Activated gamma-delta T cell (primary cell): ENCODE data around the gene RAN.
"Not testable (repeated sequence)": the region's sequence is repeated elsewhere in the genome, so short reads cannot be mapped to it uniquely, and the experiment has no call there.

Experiments
- DNase-seq: peaks from one replicate; lab custom pipeline; 2025; lab: John Stamatoyannopoulos, UW
- total RNA-seq, 2 donors: gene quantifications; one replicate each; lab custom pipeline; 2026; lab: John Stamatoyannopoulos, UW

RAN gene
- total RNA-seq, result 179 to 191 reads per million in 2 donors

GRCh38 chr12:130871286-130872178, at the start of gene RAN:
Gene RAN, plus strand, starts transcription at chr12:130872066. Its CDS starts 528 bp downstream, at chr12:130872594.
- peak; percentile 88 for DNase-seq

DNA sequence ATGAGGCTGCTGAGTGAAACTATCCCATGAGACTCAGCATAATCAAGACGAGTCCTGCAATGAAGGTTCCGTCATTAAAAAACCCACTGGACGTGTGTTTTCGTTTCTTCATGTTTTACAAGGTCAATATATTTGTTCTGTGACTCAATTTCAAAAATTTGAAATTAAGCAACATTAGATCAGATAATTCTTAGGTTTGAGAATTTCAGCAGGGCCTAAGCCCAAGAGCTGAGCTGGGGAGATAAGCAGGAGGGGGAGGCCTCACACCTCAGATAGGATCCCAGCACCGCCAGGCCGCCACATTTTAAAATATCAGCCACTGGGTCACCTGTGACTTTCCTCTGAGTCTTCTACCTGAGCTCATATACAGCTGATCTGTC, 46.1 kb upstream of the RAN start:
- DNase-seq, result no peak

GRCh38 chr12:130826151-130826801, 45.6 kb upstream of the RAN start:
- DNase-seq, result peak; percentile 39

- DNase-seq, result no peak
Measured at GRCh38 chr12:130827432-130827831, 44.4 kb upstream of the RAN start.

DNA sequence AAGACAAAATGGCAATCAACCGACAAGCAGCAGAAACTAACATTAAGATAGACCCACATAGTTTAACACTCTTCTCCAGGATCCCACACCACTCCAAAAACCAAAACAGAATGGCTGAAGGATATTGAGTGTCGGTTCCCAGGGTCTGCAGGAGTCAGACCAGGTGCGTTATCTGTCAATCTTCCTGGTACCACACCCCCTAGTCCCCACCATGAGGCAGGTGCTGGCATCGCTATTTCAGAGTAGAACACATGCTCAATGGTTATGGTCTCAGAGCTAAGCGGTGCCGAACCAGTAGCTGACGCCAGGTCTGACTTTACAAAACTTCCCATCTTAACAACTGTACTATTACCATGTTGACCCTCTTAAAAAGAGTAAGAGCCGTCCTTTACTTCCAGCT, 43.0 kb upstream of the RAN start:
- no peak for DNase-seq

GRCh38 chr12:130829391-130830245, 42.2 kb upstream of the RAN start:
- no peak for DNase-seq

DNA sequence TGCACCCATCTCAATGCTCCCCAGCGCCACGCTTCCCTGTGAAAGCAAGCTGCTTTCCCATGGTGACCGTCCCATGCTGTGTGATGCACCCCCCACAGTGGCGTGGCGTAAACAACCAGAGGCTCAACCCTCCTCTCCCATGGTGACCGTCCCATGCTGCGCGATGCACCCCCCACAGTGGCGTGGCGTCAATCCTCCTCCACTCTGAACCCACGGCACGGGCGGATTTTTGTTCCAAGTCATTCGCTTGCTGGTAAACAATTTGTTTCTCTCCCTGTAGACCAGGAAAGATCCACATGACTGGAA, 41.7 kb upstream of the RAN start:
- DNase-seq, result no peak

GRCh38 chr12:130831246-130831645, 40.6 kb upstream of the RAN start:
- no peak for DNase-seq

DNA sequence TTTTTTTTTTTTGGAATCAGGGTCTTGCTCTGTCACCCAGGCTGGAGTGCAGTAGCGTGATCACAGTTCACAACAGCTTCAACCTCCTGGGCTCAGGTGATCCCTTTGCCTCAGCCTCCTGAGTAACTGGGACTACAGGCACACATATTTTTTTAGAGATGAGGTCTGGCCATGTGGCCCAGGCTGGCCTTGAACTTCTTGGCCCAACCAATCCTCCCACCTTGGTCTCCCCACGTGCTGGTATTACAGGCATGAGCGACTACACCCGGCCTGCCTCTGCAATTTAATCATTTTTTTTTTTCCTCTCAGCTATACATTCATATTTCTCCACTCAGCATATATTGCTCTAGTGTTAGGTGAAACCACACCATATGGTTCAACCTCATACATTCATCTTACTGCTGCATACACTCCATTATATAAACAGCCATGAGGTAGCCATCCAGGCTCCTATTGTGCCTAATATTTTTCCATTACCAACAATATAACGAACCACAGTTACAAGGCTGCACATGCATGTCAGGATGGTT, 39.9 kb upstream of the RAN start:
- DNase-seq, result no peak

DNA sequence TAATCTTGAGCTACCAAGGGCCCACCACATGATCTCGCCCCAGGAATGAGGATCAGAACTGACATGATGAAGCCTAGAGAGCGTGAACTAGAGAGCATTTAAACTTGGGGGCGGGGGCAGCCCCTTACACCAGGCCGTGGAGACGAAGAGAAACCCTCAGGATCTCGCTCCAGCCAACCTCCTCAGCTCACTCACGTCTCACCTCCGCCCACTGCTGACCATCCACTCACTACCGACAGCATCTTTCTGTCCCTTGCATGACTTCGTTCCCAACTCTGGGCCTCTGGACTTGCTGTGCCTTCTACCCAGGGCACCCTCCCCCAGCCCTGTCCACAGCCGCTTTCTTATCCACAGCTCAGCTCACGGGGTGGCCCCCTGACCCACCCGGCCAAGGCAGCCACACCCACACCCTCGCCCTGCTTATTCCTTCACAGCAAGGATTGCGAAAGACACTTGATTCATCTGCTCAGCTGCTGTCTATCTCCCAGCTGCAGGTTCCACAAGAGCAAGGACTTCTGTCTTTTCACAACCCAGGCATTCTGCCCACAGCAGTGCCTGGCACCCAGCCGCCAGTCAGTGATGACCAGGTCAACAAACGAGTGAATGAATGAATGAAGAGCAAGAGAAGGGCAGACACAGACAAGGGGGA, 39.2 kb upstream of the RAN start:
- no peak for DNase-seq

DNA sequence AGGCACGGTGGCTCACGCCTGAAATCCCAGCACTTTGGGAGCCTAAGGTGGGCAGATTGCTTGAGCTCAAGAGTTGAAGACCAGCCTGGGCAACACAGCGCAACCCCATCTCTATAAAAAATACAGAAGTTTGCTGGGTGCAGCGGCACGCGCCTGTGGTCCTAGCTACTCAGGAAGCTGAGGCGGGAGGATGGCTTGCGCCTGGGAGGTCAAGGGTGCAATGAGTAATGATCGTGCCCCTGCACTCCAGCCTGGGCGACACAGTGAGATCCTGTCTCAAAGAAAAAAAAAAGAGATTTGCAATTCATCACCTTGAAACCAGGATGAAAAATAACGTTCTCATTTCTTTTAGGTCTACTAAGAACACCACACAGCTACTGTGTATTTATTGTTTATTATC, 36.9 kb upstream of the RAN start:
- no peak for DNase-seq

DNA sequence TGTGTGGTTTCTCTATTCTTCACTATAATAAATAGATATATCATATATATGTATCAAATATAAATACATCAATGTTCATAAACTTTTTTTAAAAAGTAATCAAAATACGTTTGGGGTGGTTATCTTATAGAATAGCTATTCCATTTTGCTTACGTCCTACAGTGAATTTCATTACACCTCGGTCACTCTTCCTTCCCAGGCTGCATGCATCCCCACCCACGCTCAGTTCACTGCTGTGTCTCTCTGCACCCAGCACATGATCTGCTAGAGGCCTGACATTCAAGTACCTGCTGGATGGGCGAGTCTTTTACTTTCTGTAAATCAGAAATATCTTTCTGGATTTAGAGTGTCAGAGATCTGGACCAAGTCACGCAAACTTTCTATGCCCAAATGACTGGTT, 36.4 kb upstream of the RAN start:
- DNase-seq, result no peak

DNA sequence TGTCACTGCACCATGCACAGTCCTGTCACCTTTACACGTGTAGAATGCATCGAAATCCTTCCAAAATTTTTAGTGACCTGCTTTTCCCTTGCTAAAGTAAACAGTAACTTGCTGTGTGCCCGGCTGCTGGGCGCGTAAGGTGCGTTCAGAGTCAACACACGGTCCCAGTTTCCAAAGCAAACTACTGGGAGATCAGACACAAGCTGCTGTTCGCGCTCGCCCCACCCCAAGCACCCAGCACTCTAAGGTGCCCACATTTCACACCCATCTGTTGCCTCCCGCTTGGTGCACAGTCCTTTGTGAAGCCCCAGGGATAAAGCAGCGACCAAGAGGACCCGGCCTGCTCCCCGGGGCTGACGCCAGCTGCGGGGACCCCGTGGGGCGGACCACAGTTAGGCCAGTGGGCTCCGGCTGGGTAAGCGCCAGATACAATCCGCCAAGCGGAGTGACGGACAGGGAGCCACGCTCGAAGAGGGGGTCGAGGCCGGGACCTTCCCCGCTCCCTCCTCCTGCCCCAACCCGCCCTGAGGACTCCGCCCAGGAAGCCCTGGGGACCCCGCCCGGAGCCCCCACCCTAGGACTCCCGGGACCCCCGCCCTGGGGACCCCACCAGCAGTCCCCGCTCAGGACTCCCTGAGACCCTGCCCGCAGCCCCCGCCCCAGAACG, 33.4 kb upstream of the RAN start:
- DNase-seq, result no peak

- DNase-seq, result peak; percentile 82
Measured at GRCh38 chr12:130838951-130839769, 32.7 kb upstream of the RAN start, which contains the start of gene STX2. Gene STX2, minus strand, starts transcription at chr12:130839250. Its CDS starts 151 bp downstream, at chr12:130839099.

GRCh38 chr12:130839770-130840404, 32.0 kb upstream of the RAN start:
- DNase-seq, result no peak

DNA sequence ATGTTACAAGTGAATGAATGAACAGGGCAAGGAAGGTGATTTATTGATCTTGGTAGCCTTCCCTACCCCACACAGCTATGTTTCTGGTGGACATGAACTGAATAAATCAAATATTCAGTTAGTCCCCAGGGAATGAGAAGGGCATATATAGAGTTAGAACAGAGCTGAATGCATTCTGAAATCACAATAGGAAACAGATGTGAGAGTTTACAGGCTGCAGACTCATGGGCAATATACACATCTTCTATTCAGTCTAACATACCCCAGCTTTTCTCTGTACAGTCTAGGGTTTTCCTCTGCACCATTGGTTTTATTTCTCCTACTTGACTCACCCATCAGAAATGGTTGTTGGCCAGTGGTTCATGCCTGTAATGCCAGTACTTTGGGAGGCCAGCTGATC, 25.5 kb upstream of the RAN start:
- DNase-seq, result no peak

GRCh38 chr12:130847112-130847511, 24.8 kb upstream of the RAN start:
- no peak for DNase-seq

DNA sequence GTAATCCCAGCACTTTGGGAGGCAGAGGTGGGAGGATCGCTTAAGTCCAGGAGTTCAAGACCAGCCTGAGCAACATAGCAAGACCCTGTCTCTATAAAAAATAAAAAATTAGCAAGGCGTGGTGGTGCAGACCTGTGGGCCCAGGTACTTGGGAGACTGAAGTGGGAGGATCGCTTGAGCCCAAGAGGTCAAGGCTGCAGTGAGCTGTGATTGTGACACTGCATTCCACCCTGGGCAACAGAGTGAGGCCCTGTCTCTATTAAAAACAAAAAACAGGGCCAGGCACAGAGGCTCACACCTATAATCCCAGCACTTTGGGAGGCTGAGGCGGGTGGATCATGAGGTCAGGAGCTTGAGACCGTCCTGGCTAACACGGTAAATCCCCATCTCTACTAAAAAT, 23.8 kb upstream of the RAN start:
- not testable (repeated sequence) for DNase-seq

DNA sequence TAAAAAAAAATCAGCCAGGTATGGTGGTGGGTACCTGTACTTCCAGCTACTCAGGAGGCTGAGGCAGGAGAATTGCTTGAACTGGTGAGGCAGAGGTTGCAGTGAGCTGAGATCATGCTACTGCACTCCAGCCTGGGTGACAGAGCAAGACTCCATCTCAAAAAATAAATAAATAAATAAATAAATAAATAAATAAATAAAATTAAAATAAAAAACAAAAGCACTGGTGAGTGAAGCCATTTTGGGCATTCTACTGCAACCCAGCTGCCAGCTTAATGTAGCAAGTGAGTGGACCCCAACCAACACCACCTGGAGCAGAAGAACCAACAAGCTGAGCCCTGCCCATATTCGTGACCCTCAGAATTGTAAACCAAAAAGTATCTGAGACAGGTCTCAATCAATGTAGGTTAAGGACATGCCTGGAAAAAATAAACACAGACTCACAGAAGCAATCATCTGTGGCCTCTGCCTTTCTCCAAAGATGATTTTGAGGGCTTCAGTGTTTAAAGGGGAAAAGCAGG, 23.0 kb upstream of the RAN start:
- not testable (repeated sequence) for DNase-seq
